ENCODE measurements around the gene ZNF385D.

Gene ZNF385D

DNA sequence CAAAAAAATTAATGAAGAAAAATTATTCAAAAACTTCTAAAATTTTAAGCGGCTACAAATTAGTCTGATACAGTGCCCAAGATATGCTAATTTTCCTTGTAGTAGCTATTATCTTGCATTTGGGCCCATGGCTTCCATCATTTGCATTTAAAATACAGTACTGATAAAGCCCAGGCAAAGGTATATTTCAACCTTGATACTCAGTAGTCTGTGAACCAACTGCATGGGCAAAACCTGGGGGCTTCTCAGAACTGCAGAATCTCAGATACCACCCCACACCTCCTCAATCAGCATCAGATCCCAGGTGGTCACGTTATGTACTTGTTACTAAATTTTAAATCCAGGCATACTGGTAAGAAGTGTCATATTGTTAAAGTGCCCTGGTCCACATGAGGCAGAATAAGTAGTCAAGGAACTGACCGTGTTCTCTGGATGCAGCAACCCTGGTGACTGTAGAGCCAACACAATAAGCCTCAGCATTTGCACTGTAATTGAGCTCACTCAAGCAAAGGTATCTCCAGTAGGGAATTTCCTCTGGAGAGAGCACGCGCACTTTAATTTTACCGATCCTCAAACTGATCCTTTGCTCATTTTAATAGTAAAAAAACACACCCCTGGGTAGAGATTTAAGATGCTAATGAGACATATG lies 31.9 kb downstream of the ZNF385D start (continued):
- TF ChIP-seq, protein P1, sequence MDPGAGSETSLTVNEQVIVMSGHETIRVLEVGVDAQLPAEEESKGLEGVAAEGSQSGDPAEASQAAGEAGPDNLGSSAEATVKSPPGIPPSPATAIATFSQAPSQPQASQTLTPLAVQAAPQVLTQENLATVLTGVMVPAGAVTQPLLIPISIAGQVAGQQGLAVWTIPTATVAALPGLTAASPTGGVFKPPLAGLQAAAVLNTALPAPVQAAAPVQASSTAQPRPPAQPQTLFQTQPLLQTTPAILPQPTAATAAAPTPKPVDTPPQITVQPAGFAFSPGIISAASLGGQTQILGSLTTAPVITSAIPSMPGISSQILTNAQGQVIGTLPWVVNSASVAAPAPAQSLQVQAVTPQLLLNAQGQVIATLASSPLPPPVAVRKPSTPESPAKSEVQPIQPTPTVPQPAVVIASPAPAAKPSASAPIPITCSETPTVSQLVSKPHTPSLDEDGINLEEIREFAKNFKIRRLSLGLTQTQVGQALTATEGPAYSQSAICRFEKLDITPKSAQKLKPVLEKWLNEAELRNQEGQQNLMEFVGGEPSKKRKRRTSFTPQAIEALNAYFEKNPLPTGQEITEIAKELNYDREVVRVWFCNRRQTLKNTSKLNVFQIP (CRISPR knock-in tag; IDR thresholded peaks at IDR 0.05; ENCODE audit: borderline replicate concordance, low read depth): no peak
- TF ChIP-seq RARB (CRISPR knock-in tag; IDR thresholded peaks at IDR 0.05): no peak
- no peak for TF ChIP-seq ZC3H10 (CRISPR knock-in tag; IDR thresholded peaks at IDR 0.05)
- TF ChIP-seq ZFP30 (CRISPR knock-in tag; IDR thresholded peaks at IDR 0.05): no peak
- no peak for TF ChIP-seq ZFP3 (CRISPR knock-in tag; IDR thresholded peaks at IDR 0.05)
- TF ChIP-seq, protein P2, sequence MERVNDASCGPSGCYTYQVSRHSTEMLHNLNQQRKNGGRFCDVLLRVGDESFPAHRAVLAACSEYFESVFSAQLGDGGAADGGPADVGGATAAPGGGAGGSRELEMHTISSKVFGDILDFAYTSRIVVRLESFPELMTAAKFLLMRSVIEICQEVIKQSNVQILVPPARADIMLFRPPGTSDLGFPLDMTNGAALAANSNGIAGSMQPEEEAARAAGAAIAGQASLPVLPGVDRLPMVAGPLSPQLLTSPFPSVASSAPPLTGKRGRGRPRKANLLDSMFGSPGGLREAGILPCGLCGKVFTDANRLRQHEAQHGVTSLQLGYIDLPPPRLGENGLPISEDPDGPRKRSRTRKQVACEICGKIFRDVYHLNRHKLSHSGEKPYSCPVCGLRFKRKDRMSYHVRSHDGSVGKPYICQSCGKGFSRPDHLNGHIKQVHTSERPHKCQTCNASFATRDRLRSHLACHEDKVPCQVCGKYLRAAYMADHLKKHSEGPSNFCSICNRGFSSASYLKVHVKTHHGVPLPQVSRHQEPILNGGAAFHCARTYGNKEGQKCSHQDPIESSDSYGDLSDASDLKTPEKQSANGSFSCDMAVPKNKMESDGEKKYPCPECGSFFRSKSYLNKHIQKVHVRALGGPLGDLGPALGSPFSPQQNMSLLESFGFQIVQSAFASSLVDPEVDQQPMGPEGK (CRISPR knock-in tag; IDR thresholded peaks at IDR 0.05; ENCODE audit: borderline replicate concordance): no peak
- TF ChIP-seq ARNTL (CRISPR knock-in tag; IDR thresholded peaks at IDR 0.05; ENCODE audit: borderline replicate concordance, low read depth): no peak
- no peak for TF ChIP-seq ISL1 (CRISPR knock-in tag; IDR thresholded peaks at IDR 0.05)
- TF ChIP-seq ZNF565 (CRISPR knock-in tag; conservative IDR thresholded peaks at IDR 0.05; ENCODE audit: low read depth): no peak
- TF ChIP-seq ESRRG (CRISPR knock-in tag; IDR thresholded peaks at IDR 0.05): no peak

DNA sequence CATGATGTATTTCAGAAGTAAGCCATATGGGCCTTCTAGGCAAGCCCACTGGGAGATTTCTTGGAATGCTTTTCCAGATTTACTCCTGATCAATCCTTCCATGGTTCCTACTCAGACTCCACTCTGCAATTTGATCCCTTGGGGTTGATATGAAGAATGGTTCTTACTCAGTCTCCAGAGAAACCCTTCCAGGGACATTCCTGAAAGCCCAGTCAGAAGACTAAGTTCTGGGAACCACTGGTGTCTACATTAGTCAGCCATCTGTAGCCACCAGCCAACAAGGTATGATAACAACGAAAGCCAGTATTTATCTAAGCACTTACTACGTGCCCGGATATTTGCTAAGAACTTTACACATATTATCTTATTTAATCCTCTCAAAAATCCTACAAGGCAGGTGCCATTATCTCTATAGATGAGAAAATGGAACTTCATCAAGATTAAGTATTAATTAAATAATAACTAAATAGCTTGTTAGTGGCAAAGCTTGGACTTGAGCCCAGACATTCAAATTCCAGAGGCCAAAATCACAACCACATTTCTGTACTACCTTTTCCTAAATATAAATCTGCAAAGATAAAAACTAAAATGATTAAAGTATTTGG lies 32.7 kb downstream of the ZNF385D start:
- TF ChIP-seq, protein P3, sequence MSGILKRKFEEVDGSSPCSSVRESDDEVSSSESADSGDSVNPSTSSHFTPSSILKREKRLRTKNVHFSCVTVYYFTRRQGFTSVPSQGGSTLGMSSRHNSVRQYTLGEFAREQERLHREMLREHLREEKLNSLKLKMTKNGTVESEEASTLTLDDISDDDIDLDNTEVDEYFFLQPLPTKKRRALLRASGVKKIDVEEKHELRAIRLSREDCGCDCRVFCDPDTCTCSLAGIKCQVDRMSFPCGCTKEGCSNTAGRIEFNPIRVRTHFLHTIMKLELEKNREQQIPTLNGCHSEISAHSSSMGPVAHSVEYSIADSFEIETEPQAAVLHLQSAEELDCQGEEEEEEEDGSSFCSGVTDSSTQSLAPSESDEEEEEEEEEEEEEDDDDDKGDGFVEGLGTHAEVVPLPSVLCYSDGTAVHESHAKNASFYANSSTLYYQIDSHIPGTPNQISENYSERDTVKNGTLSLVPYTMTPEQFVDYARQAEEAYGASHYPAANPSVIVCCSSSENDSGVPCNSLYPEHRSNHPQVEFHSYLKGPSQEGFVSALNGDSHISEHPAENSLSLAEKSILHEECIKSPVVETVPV (CRISPR knock-in tag; IDR thresholded peaks at IDR 0.05): no peak
- peak; percentile 90 for TF ChIP-seq ISL1 (CRISPR knock-in tag; IDR thresholded peaks at IDR 0.05)
- TF ChIP-seq ZFP3 (CRISPR knock-in tag; IDR thresholded peaks at IDR 0.05): peak; percentile 70
- TF ChIP-seq BACH2 (CRISPR knock-in tag; IDR thresholded peaks at IDR 0.05; ENCODE audit: borderline replicate concordance): no peak
- TF ChIP-seq CSDC2 (CRISPR knock-in tag; IDR thresholded peaks at IDR 0.05): peak; percentile 89; the same call in 1 of the 2 replicates
- TF ChIP-seq, protein P4, sequence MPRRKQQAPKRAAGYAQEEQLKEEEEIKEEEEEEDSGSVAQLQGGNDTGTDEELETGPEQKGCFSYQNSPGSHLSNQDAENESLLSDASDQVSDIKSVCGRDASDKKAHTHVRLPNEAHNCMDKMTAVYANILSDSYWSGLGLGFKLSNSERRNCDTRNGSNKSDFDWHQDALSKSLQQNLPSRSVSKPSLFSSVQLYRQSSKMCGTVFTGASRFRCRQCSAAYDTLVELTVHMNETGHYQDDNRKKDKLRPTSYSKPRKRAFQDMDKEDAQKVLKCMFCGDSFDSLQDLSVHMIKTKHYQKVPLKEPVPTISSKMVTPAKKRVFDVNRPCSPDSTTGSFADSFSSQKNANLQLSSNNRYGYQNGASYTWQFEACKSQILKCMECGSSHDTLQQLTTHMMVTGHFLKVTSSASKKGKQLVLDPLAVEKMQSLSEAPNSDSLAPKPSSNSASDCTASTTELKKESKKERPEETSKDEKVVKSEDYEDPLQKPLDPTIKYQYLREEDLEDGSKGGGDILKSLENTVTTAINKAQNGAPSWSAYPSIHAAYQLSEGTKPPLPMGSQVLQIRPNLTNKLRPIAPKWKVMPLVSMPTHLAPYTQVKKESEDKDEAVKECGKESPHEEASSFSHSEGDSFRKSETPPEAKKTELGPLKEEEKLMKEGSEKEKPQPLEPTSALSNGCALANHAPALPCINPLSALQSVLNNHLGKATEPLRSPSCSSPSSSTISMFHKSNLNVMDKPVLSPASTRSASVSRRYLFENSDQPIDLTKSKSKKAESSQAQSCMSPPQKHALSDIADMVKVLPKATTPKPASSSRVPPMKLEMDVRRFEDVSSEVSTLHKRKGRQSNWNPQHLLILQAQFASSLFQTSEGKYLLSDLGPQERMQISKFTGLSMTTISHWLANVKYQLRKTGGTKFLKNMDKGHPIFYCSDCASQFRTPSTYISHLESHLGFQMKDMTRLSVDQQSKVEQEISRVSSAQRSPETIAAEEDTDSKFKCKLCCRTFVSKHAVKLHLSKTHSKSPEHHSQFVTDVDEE (CRISPR knock-in tag; IDR thresholded peaks at IDR 0.05): no peak
- TF ChIP-seq, protein P1 (CRISPR knock-in tag; IDR thresholded peaks at IDR 0.05; ENCODE audit: borderline replicate concordance, low read depth): peak; percentile 61; the same call in 1 of the 2 replicates
- 0 out of 2 replicates have a peak, but pooled peaks have one; percentile 77 for TF ChIP-seq OSR1 (CRISPR knock-in tag; IDR thresholded peaks at IDR 0.05)
- TF ChIP-seq ARNTL (CRISPR knock-in tag; IDR thresholded peaks at IDR 0.05; ENCODE audit: borderline replicate concordance, low read depth): no peak
- TF ChIP-seq, protein P2 (CRISPR knock-in tag; IDR thresholded peaks at IDR 0.05; ENCODE audit: borderline replicate concordance): peak; percentile 72; the same call in 1 of the 2 replicates
- TF ChIP-seq GLIS3 (CRISPR knock-in tag; IDR thresholded peaks at IDR 0.05): 0 out of 2 replicates have a peak, but pooled peaks have one; percentile 6
- TF ChIP-seq, protein P5, sequence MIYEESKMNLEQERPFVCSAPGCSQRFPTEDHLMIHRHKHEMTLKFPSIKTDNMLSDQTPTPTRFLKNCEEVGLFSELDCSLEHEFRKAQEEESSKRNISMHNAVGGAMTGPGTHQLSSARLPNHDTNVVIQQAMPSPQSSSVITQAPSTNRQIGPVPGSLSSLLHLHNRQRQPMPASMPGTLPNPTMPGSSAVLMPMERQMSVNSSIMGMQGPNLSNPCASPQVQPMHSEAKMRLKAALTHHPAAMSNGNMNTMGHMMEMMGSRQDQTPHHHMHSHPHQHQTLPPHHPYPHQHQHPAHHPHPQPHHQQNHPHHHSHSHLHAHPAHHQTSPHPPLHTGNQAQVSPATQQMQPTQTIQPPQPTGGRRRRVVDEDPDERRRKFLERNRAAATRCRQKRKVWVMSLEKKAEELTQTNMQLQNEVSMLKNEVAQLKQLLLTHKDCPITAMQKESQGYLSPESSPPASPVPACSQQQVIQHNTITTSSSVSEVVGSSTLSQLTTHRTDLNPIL (CRISPR knock-in tag; IDR thresholded peaks at IDR 0.05; ENCODE audit: low read depth): 0 out of 2 replicates have a peak, but pooled peaks have one; percentile 19
- TF ChIP-seq SNAI2 (CRISPR knock-in tag; IDR thresholded peaks at IDR 0.05): no peak
- peak; percentile 11; the same call in 1 of the 2 replicates for TF ChIP-seq ZC3H10 (CRISPR knock-in tag; IDR thresholded peaks at IDR 0.05)
- TF ChIP-seq ZNF70 (CRISPR knock-in tag; IDR thresholded peaks at IDR 0.05): no peak
- no peak for TF ChIP-seq ZFP30 (CRISPR knock-in tag; IDR thresholded peaks at IDR 0.05)
- TF ChIP-seq ZNF565 (CRISPR knock-in tag; conservative IDR thresholded peaks at IDR 0.05; ENCODE audit: low read depth): no peak
- no peak for TF ChIP-seq ESRRG (CRISPR knock-in tag; IDR thresholded peaks at IDR 0.05)

More for the DNA sequence above, 32.7 kb downstream of the ZNF385D start:
- peak; percentile 98 for ATAC-seq

Measured in SK-N-SH treated with all-trans-retinoic acid at 6 μM for 48 hours (cell line).